ENCODE measurements around the gene PIP5K1C. TPM values are rescaled to one million over a fixed set of nuclear protein-coding genes. Genes with fewer than 3 reads are reported as not detected.

The PIP5K1C gene
- total and polyA plus RNA-seq, 10 of the 15 experiments (the other 5 are each of a cell fraction or from before 2014, with no cell fraction given): 0.39 to 19.6 (median 5.3) TPM

- no peak for TF ChIP-seq REST (IDR thresholded peaks at IDR 0.05; ENCODE audit: low read depth, low read length)
- no peak for TF ChIP-seq ZBTB33 (IDR thresholded peaks at IDR 0.05)
Observed at GRCh38 chr19:3655402-3656072, 44.7 kb downstream of the PIP5K1C start (continued).

GRCh38 chr19:3653865-3654513, 46.3 kb downstream of the PIP5K1C start:
- Histone ChIP-seq H2AFZ (ENCODE audit: control insufficient read depth, low read depth, low read length) (no peak overlapping the region), H3K4me1 (ENCODE audit: control insufficient read depth, insufficient read depth, low read length) (no peaks in the 10 kb centered on the region), H3K27ac (ENCODE audit: control insufficient read depth, insufficient read depth) (no peak overlapping the region), H3K79me2 (ENCODE audit: control insufficient read depth, insufficient read depth, low read length) (no peaks in the 10 kb centered on the region), H3K36me3 (ENCODE audit: control insufficient read depth in 2 of 2, insufficient read depth in 2 of 2, low read length in 1 of 2) (peaks cover 3 to 7% of the 10 kb centered on the region in 2 experiments; a peak in 2 of 4 replicates), H3K27me3 (replicated peaks in 1 of 2; ENCODE audit: control insufficient read depth in 2 of 2, insufficient read depth in 2 of 2, low read length in 1 of 2) (no peaks in the 10 kb centered on the region), H3K4me2 (ENCODE audit: control insufficient read depth, insufficient read depth) (no peak overlapping the region), H3K4me3 (no peak overlapping the region), H3K9me3 (replicated peaks; ENCODE audit: control insufficient read depth, insufficient read depth, low read length) (no peaks in the 10 kb centered on the region), H3K9ac (ENCODE audit: control insufficient read depth, insufficient read depth, low read length) (no peak overlapping the region), H4K20me1 (ENCODE audit: control insufficient read depth, insufficient read depth) (no peaks in the 10 kb centered on the region)
- RAD21 ChIA-PET (ENCODE audit: unreplicated experiment): no interaction called here
- WGBS (ENCODE audit: insufficient coverage, insufficient replicate concordance, low lambda C conversion rate, missing lambda C conversion rate): 94% methylated on average over 20 of the region's 20 CpGs
- BruUV-seq (replicated peaks): no TSS peak
- POLR2A ChIA-PET: interaction anchor here (0.6 kb wide), 1 partner anchor 1910 kb away, joined by 3 read pairs; no protein-coding TSS in a partner anchor
- CTCF ChIA-PET: no interaction called here
- ATAC-seq: no peak
- no peak for TF ChIP-seq CHD4 (IDR thresholded peaks at IDR 0.05)
- 0 out of 6 replicates have a peak, but pooled peaks of 2 of the 3 experiments have one; percentile 8 for TF ChIP-seq CTCF (IDR thresholded peaks at IDR 0.05 in 2 of 3, conservative IDR thresholded peaks at IDR 0.05 in 1 of 3; ENCODE audit: control insufficient read depth in 2 of 3, extremely low read depth in 1 of 3, insufficient read depth in 1 of 3, low read depth in 3 of 3, low read length in 3 of 3)
- no peak for DNase-seq (ENCODE audit: low read depth, low spot score)
- no peak for FAIRE-seq
- intact Hi-C loops (cut with micrococcal nuclease; ENCODE audit: unreplicated experiment): no loop called here
- SMC1A ChIA-PET (ENCODE audit: uncharacterized antibody, unreplicated experiment): no interaction called here
- in situ Hi-C loops (cut with MboI): no loop called here
